Trophoblast cell (in vitro differentiated cells and primary cell): ENCODE measurements around the gene NANS.
"Not testable (repeated sequence)": the region's sequence is repeated elsewhere in the genome, so short reads cannot be mapped to it uniquely, and the experiment has no call there.

Experiments used
- DNase-seq, 2 donors: peaks; one replicate each; pipeline ENCODE4 v3.0.0-alpha.2; 2016
- H2AFZ ChIP-seq: 2 replicates; pipeline ENCODE4 v1.6.1; 2013; ENCODE audit warnings: low read length, moderate library complexity, mild to moderate bottlenecking; ENCODE audit not compliant: insufficient read depth, poor library complexity
- H2AK5ac ChIP-seq: 2 replicates; pipeline ENCODE4 v1.6.1; 2013; ENCODE audit warnings: mild to moderate bottlenecking, low read length
- H2BK120ac ChIP-seq: 2 replicates; pipeline ENCODE4 v1.6.1; 2013; ENCODE audit warnings: low read length, mild to moderate bottlenecking, moderate library complexity; ENCODE audit not compliant: insufficient read depth, poor library complexity
- H2BK12ac ChIP-seq: 2 replicates; pipeline ENCODE4 v1.6.1; 2013; ENCODE audit warnings: mild to moderate bottlenecking, low read length, moderate library complexity
- H2BK5ac ChIP-seq: 2 replicates; pipeline ENCODE4 v1.6.1; 2013; ENCODE audit warnings: low read length, low read depth, moderate library complexity, mild to moderate bottlenecking; ENCODE audit not compliant: poor library complexity
- H3K14ac ChIP-seq: 2 replicates; pipeline ENCODE4 v1.6.1; 2013; ENCODE audit warnings: mild to moderate bottlenecking, low read length
- H3K18ac ChIP-seq: 2 replicates; pipeline ENCODE4 v1.6.1; 2013; ENCODE audit warnings: mild to moderate bottlenecking, low read length
- H3K23ac ChIP-seq: 2 replicates; pipeline ENCODE4 v1.6.1; 2013; ENCODE audit warnings: low read length
- H3K27ac ChIP-seq: 2 replicates; pipeline ENCODE4 v1.5.1; 2013; ENCODE audit warnings: low read depth, mild to moderate bottlenecking, inconsistent platforms, low read length, moderate library complexity
- H3K27me3 ChIP-seq: 2 replicates; pipeline ENCODE4 v1.6.1; 2013; ENCODE audit warnings: inconsistent platforms, mild to moderate bottlenecking, low read length, moderate library complexity; ENCODE audit not compliant: insufficient read depth
- H3K36me3 ChIP-seq, 2 experiments: 1 replicate in 1 of 2; 2 replicates in 1 of 2; pipeline ENCODE4 v1.6.1; 2013; ENCODE audit warnings: low read length in 2 of 2, mild to moderate bottlenecking in 2 of 2, moderate library complexity in 1 of 2; ENCODE audit not compliant: insufficient read depth in 2 of 2, control insufficient read depth in 1 of 2
- H3K4ac ChIP-seq: 2 replicates; pipeline ENCODE4 v1.6.1; 2013; ENCODE audit warnings: low read depth, mild to moderate bottlenecking, low read length, moderate library complexity
- H3K4me1 ChIP-seq, 2 experiments: 1 replicate in 1 of 2; 2 replicates in 1 of 2; pipeline ENCODE4 v1.6.1; 2013; ENCODE audit warnings: low read length in 2 of 2, mild to moderate bottlenecking in 2 of 2, moderate library complexity in 1 of 2; ENCODE audit not compliant: insufficient read depth in 2 of 2, control insufficient read depth in 1 of 2
- H3K4me2 ChIP-seq: 2 replicates; pipeline ENCODE4 v1.6.1; 2013; ENCODE audit warnings: inconsistent platforms, mild to moderate bottlenecking, low read length, moderate library complexity
- H3K4me3 ChIP-seq: 2 replicates; pipeline ENCODE4 v1.5.1; 2013; ENCODE audit warnings: mild to moderate bottlenecking, low read depth, low read length, inconsistent platforms
- H3K79me1 ChIP-seq: one replicate; pipeline ENCODE4 v1.6.1; 2013; ENCODE audit warnings: low read length
- H3K79me2 ChIP-seq: 2 replicates; pipeline ENCODE4 v1.6.1; 2013; ENCODE audit warnings: low read length, mild to moderate bottlenecking; ENCODE audit not compliant: control insufficient read depth, insufficient read depth, poor library complexity
- H3K9ac ChIP-seq: 2 replicates; pipeline ENCODE4 v1.6.1; 2013; ENCODE audit warnings: mild to moderate bottlenecking, low read length
- H3K9me3 ChIP-seq: 2 replicates; pipeline ENCODE4 v1.6.1; 2013; ENCODE audit warnings: low read depth, mild to moderate bottlenecking, control low read depth, inconsistent platforms, low read length; ENCODE audit not compliant: insufficient read depth
- H4K12ac ChIP-seq: 2 replicates; pipeline ENCODE4 v1.6.1; 2013; ENCODE audit warnings: low read depth, mild to moderate bottlenecking, low read length, moderate library complexity
- H4K8ac ChIP-seq: 2 replicates; pipeline ENCODE4 v1.6.1; 2013; ENCODE audit warnings: low read depth, mild to moderate bottlenecking, low read length, moderate library complexity
- H4K91ac ChIP-seq: one replicate; pipeline ENCODE4 v1.6.1; 2013; ENCODE audit warnings: low read depth, mild to moderate bottlenecking, low read length, moderate library complexity
- WGBS: extraction: QIAGEN DNeasy Blood & Tissue Kit; methylation state at CpG from one replicate; pipeline ENCODE4 v1.1.7; 2013; ENCODE audit warnings: missing lambda C conversion rate; ENCODE audit not compliant: insufficient read length, insufficient coverage; ENCODE audit errors: extremely low coverage; 5-methylcytosine and 5-hydroxymethylcytosine counted together

The NANS gene

DNA sequence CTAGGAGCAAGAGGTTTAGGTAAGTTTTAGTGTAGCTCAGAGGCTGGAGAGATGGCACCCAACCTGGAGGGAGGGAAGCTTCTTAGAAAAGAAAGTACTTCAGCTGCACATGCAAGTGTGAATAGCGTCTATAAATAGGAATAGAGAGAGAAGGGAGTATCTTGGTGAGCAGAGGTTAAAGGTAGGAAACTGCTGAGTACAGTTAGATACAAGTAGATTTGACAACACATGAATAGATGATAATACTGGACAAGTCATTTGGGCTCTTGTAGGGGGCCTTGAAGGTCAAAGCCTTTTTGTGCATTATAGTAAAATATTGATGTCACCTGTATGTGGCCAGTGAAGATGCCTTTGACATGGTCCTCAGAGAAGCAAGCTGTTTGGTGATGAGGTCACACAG lies 39.2 kb upstream of the NANS start:
- Histone ChIP-seq H3K27me3 (no peaks in the 10 kb centered on the region), H3K4me3 (no peak overlapping the region), H3K9me3 (no peaks in the 10 kb centered on the region), H2AK5ac (no peak overlapping the region), H3K9ac (no peak overlapping the region), H4K91ac (no peak overlapping the region), H3K23ac (no peak overlapping the region), H3K4ac (no peak overlapping the region), H2AFZ (no peak overlapping the region), H2BK12ac (no peak overlapping the region), H3K79me2 (no peaks in the 10 kb centered on the region), H3K79me1 (no peaks in the 10 kb centered on the region), H3K27ac (no peak overlapping the region), H3K18ac (no peak overlapping the region), H3K36me3 (peaks cover 22 to 62% of the 10 kb centered on the region in 2 experiments), H4K12ac (no peak overlapping the region), H4K8ac (no peak overlapping the region), H3K14ac (no peak overlapping the region), H2BK120ac (no peak overlapping the region), H2BK5ac (no peak overlapping the region), H3K4me2 (no peak overlapping the region), H3K4me1 (no peaks in the 10 kb centered on the region)
- no CpG with 5 or more reads among the region's 1 CpG for WGBS
- no peak for DNase-seq

DNA sequence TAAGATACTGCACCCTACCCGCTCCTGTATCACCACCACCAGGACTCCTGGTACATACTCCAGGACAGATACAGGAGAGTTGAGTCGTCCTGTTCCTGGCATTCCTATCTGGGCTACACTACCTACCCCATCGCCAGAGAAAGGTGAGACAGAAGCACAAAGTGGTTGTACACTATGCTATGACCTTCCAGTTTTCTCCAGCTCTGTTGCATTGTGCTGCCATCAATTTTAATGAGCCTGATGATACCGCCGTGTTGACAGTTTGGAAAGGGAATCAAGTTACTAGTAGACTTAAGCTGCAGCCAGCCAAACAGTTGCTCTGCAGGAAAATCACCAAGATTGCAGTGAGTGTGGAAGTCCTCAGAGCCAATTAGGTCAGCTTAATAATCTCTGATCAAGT lies 38.2 kb upstream of the NANS start:
- no peak overlapping the region for H3K27ac ChIP-seq

DNA sequence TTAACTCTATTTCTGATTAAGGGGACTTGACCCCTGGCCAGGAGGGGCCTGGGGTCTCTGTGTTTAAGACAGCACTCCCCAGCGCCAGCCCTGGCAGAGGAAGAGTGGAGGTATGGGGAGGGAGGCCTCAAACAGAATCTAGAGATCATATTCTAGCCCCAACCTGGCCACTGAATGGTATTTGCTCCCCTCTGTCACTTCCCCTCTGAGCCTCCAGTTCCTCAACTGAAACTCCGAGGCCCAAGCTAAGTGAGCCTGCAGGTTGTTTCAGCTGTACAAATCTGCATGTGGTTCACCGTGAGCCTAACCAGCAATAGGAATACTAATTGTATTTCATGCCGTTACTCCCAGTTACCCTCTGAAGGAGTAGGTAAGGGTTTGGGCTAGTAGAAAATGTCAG lies 37.4 kb upstream of the NANS start:
- H3K79me1 ChIP-seq, result no peaks in the 10 kb centered on the region
- no peak overlapping the region for H3K18ac ChIP-seq
- peaks cover 9 to 46% of the 10 kb centered on the region in 2 experiments for H3K36me3 ChIP-seq
- no peak overlapping the region for H4K12ac ChIP-seq
- no peaks in the 10 kb centered on the region for H3K4me1 ChIP-seq
- H4K8ac ChIP-seq, result no peak overlapping the region
- H3K79me2 ChIP-seq, result no peaks in the 10 kb centered on the region
- H3K4ac ChIP-seq, result no peak overlapping the region
- no peaks in the 10 kb centered on the region for H3K27me3 ChIP-seq
- H3K14ac ChIP-seq, result no peak overlapping the region
- no CpG with 5 or more reads among the region's 4 CpGs for WGBS
- no peak overlapping the region for H2AK5ac ChIP-seq
- no peak overlapping the region for H3K4me3 ChIP-seq
- H3K9ac ChIP-seq, result no peak overlapping the region
- H2BK5ac ChIP-seq, result no peak overlapping the region
- H2BK12ac ChIP-seq, result no peak overlapping the region
- no peak overlapping the region for H2BK120ac ChIP-seq
- no peak overlapping the region for H2AFZ ChIP-seq
- no peak overlapping the region for H3K23ac ChIP-seq
- DNase-seq, result no peak
- no peak overlapping the region for H4K91ac ChIP-seq
- no peaks in the 10 kb centered on the region for H3K9me3 ChIP-seq
- no peak overlapping the region for H3K27ac ChIP-seq
- no peak overlapping the region for H3K4me2 ChIP-seq

More for the DNA sequence above, 38.2 kb upstream of the NANS start:
- no peak overlapping the region for H3K4me3 ChIP-seq
- no peak overlapping the region for H2AK5ac ChIP-seq
- H3K4me1 ChIP-seq, result no peaks in the 10 kb centered on the region
- no peak overlapping the region for H3K4me2 ChIP-seq
- no peaks in the 10 kb centered on the region for H3K27me3 ChIP-seq
- no peak overlapping the region for H4K91ac ChIP-seq
- WGBS, result no CpG with 5 or more reads among the region's 5 CpGs
- no peak for DNase-seq
- H3K9me3 ChIP-seq, result no peaks in the 10 kb centered on the region
- H3K79me1 ChIP-seq, result no peaks in the 10 kb centered on the region
- no peak overlapping the region for H2BK5ac ChIP-seq
- no peak overlapping the region for H4K12ac ChIP-seq
- no peak overlapping the region for H3K4ac ChIP-seq
- H3K23ac ChIP-seq, result no peak overlapping the region
- H3K79me2 ChIP-seq, result no peaks in the 10 kb centered on the region
- no peak overlapping the region for H2BK12ac ChIP-seq
- no peak overlapping the region for H2AFZ ChIP-seq
- H3K14ac ChIP-seq, result no peak overlapping the region
- no peak overlapping the region for H3K18ac ChIP-seq
- no peak overlapping the region for H2BK120ac ChIP-seq
- H3K9ac ChIP-seq, result peak overlapping the region; percentile 30
- peaks cover 14 to 53% of the 10 kb centered on the region in 2 experiments for H3K36me3 ChIP-seq
- no peak overlapping the region for H4K8ac ChIP-seq

DNA sequence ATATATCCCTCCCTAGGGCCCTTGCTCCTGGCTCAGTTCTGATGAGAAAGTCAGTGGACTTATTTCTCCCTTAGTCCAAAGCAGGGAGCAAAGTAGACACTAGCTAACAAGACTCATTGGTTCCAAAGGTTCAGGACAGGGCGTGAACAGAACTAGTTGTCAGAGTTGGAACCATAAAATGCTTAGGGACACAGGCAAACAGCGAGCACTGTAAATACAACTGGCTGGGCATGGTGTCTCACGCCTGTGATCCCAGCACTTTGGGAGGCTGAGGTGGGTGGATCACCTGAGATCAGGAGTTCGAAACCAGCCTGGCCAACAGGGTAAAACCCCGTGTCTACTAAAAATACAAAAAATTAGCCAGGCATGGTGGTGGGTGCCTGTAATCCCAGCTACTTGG lies 36.7 kb upstream of the NANS start:
- not testable (repeated sequence) for H3K27ac ChIP-seq, H3K79me2 ChIP-seq, H3K4me2 ChIP-seq, H3K18ac ChIP-seq, H4K8ac ChIP-seq, H3K4me3 ChIP-seq, DNase-seq, H4K91ac ChIP-seq, H2AK5ac ChIP-seq, H2AFZ ChIP-seq, H2BK5ac ChIP-seq, H4K12ac ChIP-seq, H3K79me1 ChIP-seq, H3K4ac ChIP-seq, H3K14ac ChIP-seq, H3K23ac ChIP-seq, H3K9me3 ChIP-seq, H2BK12ac ChIP-seq, H3K27me3 ChIP-seq, H3K4me1 ChIP-seq, H2BK120ac ChIP-seq, H3K9ac ChIP-seq
- peaks cover 9 to 43% of the 10 kb centered on the region in 2 experiments for H3K36me3 ChIP-seq
- WGBS, result no CpG with 5 or more reads among the region's 5 CpGs
